B cell (primary cell): ENCODE results near the gene NAP1L1. TPM values are rescaled to one million over a fixed set of nuclear protein-coding genes. Genes with fewer than 3 reads are reported as not detected.

Source experiments
- ATAC-seq: fragments of 200-7000 bp; cut with Tn5 transposase; one replicate; pipeline ENCODE4 v1.10.0; 2021; ENCODE audit warnings: low read depth, mild to moderate bottlenecking, moderate number of reproducible peaks, moderate library complexity
- CTCF ChIA-PET: fragments of 350-600 bp; sonication (Branson Sonifier 250); formaldehyde crosslinking; loops from one replicate; lab custom pipeline; 2021; ENCODE audit warnings: antibody characterized with exemption, inconsistent platforms; lab: Charles Lee
- POLR2A ChIA-PET: fragments of 350-600 bp; sonication (Branson Sonifier 250); formaldehyde crosslinking; loops from one replicate; lab custom pipeline; 2021; ENCODE audit warnings: antibody characterized with exemption; lab: Charles Lee
- DNase-seq: peaks from one replicate; pipeline ENCODE4 v3.0.0; 2013
- H2AFZ ChIP-seq: 2 replicates; pipeline ENCODE4 v1.6.1; 2012; ENCODE audit warnings: mild to moderate bottlenecking, low read depth, low read length; ENCODE audit not compliant: insufficient read depth, poor library complexity, severe bottlenecking
- H3K27ac ChIP-seq, 2 donors: 1 replicate in 1 of 2; 2 replicates in 1 of 2; pipeline ENCODE4 v1.5.1; 2012 to 2013; ENCODE audit warnings: low read length in 2 of 2, mild to moderate bottlenecking in 2 of 2, moderate library complexity in 1 of 2
- H3K27me3 ChIP-seq, 4 experiments: fragments of 200-600 bp in 1 of 4; sonication (generic) in 1 of 4; replicated peaks in 1 of 4; 1 replicate in 2 of 4; 2 replicates in 2 of 4; pipeline versions ENCODE4 v1.6.1 to v1.7.0; 2013 to 2016; ENCODE audit warnings: low read length in 3 of 4, mild to moderate bottlenecking in 2 of 4, mixed read lengths in 1 of 4, moderate library complexity in 1 of 4; ENCODE audit not compliant: insufficient read depth in 4 of 4, control insufficient read depth in 3 of 4; ENCODE audit errors: control extremely low read depth in 1 of 4
- H3K36me3 ChIP-seq, 2 experiments: replicated peaks in 1 of 2; 1 replicate in 1 of 2; 2 replicates in 1 of 2; pipeline versions ENCODE4 v1.6.1 to v1.7.1; 2013; ENCODE audit warnings: low read length in 1 of 2; ENCODE audit not compliant: insufficient read depth in 2 of 2, control insufficient read depth in 1 of 2; ENCODE audit errors: control extremely low read depth in 1 of 2, extremely low read depth in 1 of 2
- H3K4me1 ChIP-seq, 2 donors: fragments of 200-600 bp in 1 of 2; sonication (generic) in 1 of 2; 1 replicate in 1 of 2; 2 replicates in 1 of 2; pipeline versions ENCODE4 v1.5.1 to v1.6.1; 2013 to 2017; ENCODE audit warnings: low read length in 2 of 2; ENCODE audit not compliant: control insufficient read depth in 2 of 2, insufficient read depth in 2 of 2
- H3K4me2 ChIP-seq: replicated peaks from 2 replicates; pipeline ENCODE3; 2012; ENCODE audit warnings: mild to moderate bottlenecking, low read depth, low read length; ENCODE audit not compliant: poor library complexity, severe bottlenecking
- H3K4me3 ChIP-seq, 5 experiments: fragments of 200-600 bp in 1 of 5; sonication (generic) in 1 of 5; 1 replicate in 3 of 5; 2 replicates in 2 of 5; pipeline versions ENCODE4 v1.5.1 to v1.7.0; 2011 to 2016; ENCODE audit warnings: low read length in 4 of 5, mild to moderate bottlenecking in 4 of 5, low read depth in 2 of 5, control low read depth in 1 of 5, moderate library complexity in 1 of 5; ENCODE audit not compliant: insufficient read depth in 1 of 5; ENCODE audit errors: control extremely low read depth in 1 of 5, extremely low read depth in 1 of 5
- H3K79me2 ChIP-seq: fragments of 200-600 bp; sonication (generic); one replicate; pipeline ENCODE4 v1.6.0; 2016; ENCODE audit warnings: low read length; ENCODE audit not compliant: control insufficient read depth, insufficient read depth
- H3K9ac ChIP-seq: fragments of 200-600 bp; sonication (generic); 2 replicates; pipeline ENCODE4 v1.6.1; 2017; ENCODE audit warnings: mild to moderate bottlenecking, low read length, moderate library complexity
- H3K9me3 ChIP-seq, 3 donors: one replicate each; pipeline versions ENCODE4 v1.6.1 to v1.7.1; 2013; ENCODE audit warnings: low read length in 2 of 3; ENCODE audit not compliant: control insufficient read depth in 2 of 3, insufficient read depth in 1 of 3; ENCODE audit errors: control extremely low read depth in 1 of 3
- H4K20me1 ChIP-seq: 2 replicates; pipeline ENCODE4 v1.6.0; 2012; ENCODE audit warnings: mild to moderate bottlenecking, low read length; ENCODE audit not compliant: insufficient read depth, control insufficient read depth, poor library complexity, severe bottlenecking
- H3K27ac Mint-ChIP-seq: one replicate; pipeline ENCODE4 v1.8.0; 2021; ENCODE audit warnings: mixed read lengths
- H3K27me3 Mint-ChIP-seq: one replicate; pipeline ENCODE4 v1.8.0; 2021; ENCODE audit warnings: mixed read lengths
- H3K4me1 Mint-ChIP-seq: one replicate; pipeline ENCODE4 v1.8.0; 2021; ENCODE audit warnings: mixed read lengths
- H3K4me3 Mint-ChIP-seq: one replicate; pipeline ENCODE4 v1.8.0; 2021; ENCODE audit warnings: mixed read lengths
- H3K9me3 Mint-ChIP-seq: one replicate; pipeline ENCODE4 v1.8.0; 2022; ENCODE audit warnings: mixed read lengths; ENCODE audit not compliant: insufficient read depth
- CTCF ChIP-seq: fragments of 200-600 bp; IDR thresholded peaks from one replicate; pipeline ENCODE4 v1.8.0; 2022; ENCODE audit warnings: antibody characterized with exemption, mild to moderate bottlenecking
- EZH2 ChIP-seq: IDR thresholded peaks from 2 replicates; pipeline ENCODE4 v1.6.1; 2012; ENCODE audit warnings: borderline replicate concordance, low read depth, mild to moderate bottlenecking, moderate library complexity, low read length; ENCODE audit not compliant: insufficient read depth, poor library complexity, severe bottlenecking
- WGBS: methylation state at CpG from one replicate; pipeline ENCODE4 v1.1.5; 2013; ENCODE audit warnings: missing lambda C conversion rate; ENCODE audit not compliant: insufficient coverage; 5-methylcytosine and 5-hydroxymethylcytosine counted together
- intact Hi-C: fragments of 100-400 bp; cut with micrococcal nuclease; formaldehyde crosslinking; loops from one replicate; pipeline ENCODE4 v1.10.0; 2022
- polyA plus RNA-seq: library from polyadenylated mRNA; depleted of rRNA; stranded (reverse); fragments of >200 nt; gene quantifications from 2 replicates; pipeline ENCODE4 v1.2.3, GENCODE V29; 2012
- total RNA-seq, 2 donors: library from RNA; stranded (reverse); fragments of 120-200 nt in 1 of 2; gene quantifications; 1 replicate in 1 of 2; 2 replicates in 1 of 2; pipeline versions ENCODE4 v1.2.3 to v1.2.4, GENCODE V29; 2013 to 2022

Gene NAP1L1
- total and polyA plus RNA-seq, 2 donors (not counting 1 experiment from before 2014, with no cell fraction given): 165 to 766 TPM

DNA sequence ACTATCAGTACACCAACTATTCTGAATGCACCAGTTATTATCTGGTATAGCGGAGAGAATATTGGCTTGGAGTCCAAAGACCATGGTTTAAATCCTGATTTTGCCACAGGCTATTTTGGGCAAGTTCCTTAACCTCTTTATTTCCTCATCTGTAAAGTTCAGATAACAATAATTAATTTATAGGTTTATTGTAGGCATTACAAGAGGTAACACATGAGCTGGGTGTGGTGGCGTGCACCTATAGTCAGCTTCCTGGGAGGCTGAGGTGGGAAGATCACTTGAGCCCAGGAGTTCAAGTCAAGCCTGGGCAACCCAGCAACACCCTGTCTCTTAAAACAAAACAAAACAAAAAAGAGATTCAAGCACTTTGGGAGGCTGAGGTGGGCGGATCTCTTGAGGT, 76.1 kb downstream of the NAP1L1 start:
- H3K9ac ChIP-seq: no peak overlapping the region
- H3K27me3 ChIP-seq: peaks cover 0 to 3% (median 0%) of the 10 kb centered on the region in 4 experiments
- no peak overlapping the region for H3K4me3 Mint-ChIP-seq
- H3K9me3 Mint-ChIP-seq: peaks cover 6% of the 10 kb centered on the region
- no peak overlapping the region for H3K27ac Mint-ChIP-seq
- H3K4me2 ChIP-seq: no peak overlapping the region
- no peaks in the 10 kb centered on the region for H3K4me1 ChIP-seq
- H3K9me3 ChIP-seq: peaks cover 0 to 5% (median 0%) of the 10 kb centered on the region in 3 donors
- POLR2A ChIA-PET: no interaction called here
- DNase-seq: no peak
- 100% methylated on average over 1 of the region's 3 CpGs for WGBS
- H3K27ac ChIP-seq: no peak overlapping the region
- H3K27me3 Mint-ChIP-seq: peaks cover 36% of the 10 kb centered on the region
- no peak for ATAC-seq
- no peak overlapping the region for H2AFZ ChIP-seq
- H3K4me3 ChIP-seq: no peak overlapping the region
- intact Hi-C loops: no loop called here
- TF ChIP-seq EZH2: no peak
- no peak for TF ChIP-seq CTCF
- H4K20me1 ChIP-seq: no peaks in the 10 kb centered on the region
- no peaks in the 10 kb centered on the region for H3K36me3 ChIP-seq
- CTCF ChIA-PET: no interaction called here
- H3K4me1 Mint-ChIP-seq: no peaks in the 10 kb centered on the region
- no peaks in the 10 kb centered on the region for H3K79me2 ChIP-seq

GRCh38 chr12:76007640-76008039, 76.8 kb downstream of the NAP1L1 start:
- no peak overlapping the region for H3K4me3 ChIP-seq
- CTCF ChIA-PET: no interaction called here
- no peaks in the 10 kb centered on the region for H3K4me1 Mint-ChIP-seq
- WGBS: 90% methylated on average over 7 of the region's 8 CpGs
- no peak for TF ChIP-seq EZH2
- no peak for TF ChIP-seq CTCF
- H3K79me2 ChIP-seq: no peaks in the 10 kb centered on the region
- H3K27ac ChIP-seq: no peak overlapping the region
- no peaks in the 10 kb centered on the region for H3K4me1 ChIP-seq
- DNase-seq (no peak), ATAC-seq (no peak)
- no peak overlapping the region for H2AFZ ChIP-seq
- POLR2A ChIA-PET: no interaction called here
- intact Hi-C loops: no loop called here
- no peak overlapping the region for H3K27ac Mint-ChIP-seq
- no peak overlapping the region for H3K4me2 ChIP-seq
- no peak overlapping the region for H3K9ac ChIP-seq
- H3K9me3 ChIP-seq: peaks cover 0 to 5% (median 0%) of the 10 kb centered on the region in 3 donors
- H3K9me3 Mint-ChIP-seq: peaks cover 6% of the 10 kb centered on the region
- no peak overlapping the region for H3K4me3 Mint-ChIP-seq
- peaks cover 0 to 3% (median 0%) of the 10 kb centered on the region in 4 experiments for H3K27me3 ChIP-seq
- H3K36me3 ChIP-seq: no peaks in the 10 kb centered on the region
- H4K20me1 ChIP-seq: no peaks in the 10 kb centered on the region
- H3K27me3 Mint-ChIP-seq: peaks cover 36% of the 10 kb centered on the region
